ENCODE measurements around the gene MED13L.

Gene MED13L

GRCh38 chr12:116317139-116317538, 39.6 kb upstream of the MED13L start:
- Histone ChIP-seq H3K27ac (ENCODE audit: low read depth, low read length) (no peak overlapping the region), H3K4me3 (ENCODE audit: low read length) (no peak overlapping the region), H3K27me3 (ENCODE audit: control insufficient read depth, insufficient read depth, low read length) (no peaks in the 10 kb centered on the region), H3K4me1 (ENCODE audit: control insufficient read depth, insufficient read depth, low read length) (peaks cover 25% of the 10 kb centered on the region), H3K9ac (ENCODE audit: low read length) (no peak overlapping the region), H3K36me3 (ENCODE audit: control insufficient read depth, insufficient read depth, low read length) (no peaks in the 10 kb centered on the region)

GRCh38 chr12:116314477-116314876, 37.0 kb upstream of the MED13L start:
- Histone ChIP-seq H3K36me3 (ENCODE audit: control insufficient read depth, insufficient read depth, low read length) (no peaks in the 10 kb centered on the region), H3K9ac (ENCODE audit: low read length) (no peak overlapping the region), H3K27ac (ENCODE audit: low read depth, low read length) (no peak overlapping the region), H3K4me3 (ENCODE audit: low read length) (no peak overlapping the region), H3K27me3 (ENCODE audit: control insufficient read depth, insufficient read depth, low read length) (no peaks in the 10 kb centered on the region), H3K4me1 (ENCODE audit: control insufficient read depth, insufficient read depth, low read length) (peaks cover 14% of the 10 kb centered on the region)

GRCh38 chr12:116313194-116313927, 35.9 kb upstream of the MED13L start:
- Histone ChIP-seq H3K4me3 (ENCODE audit: low read length) (no peak overlapping the region), H3K9ac (ENCODE audit: low read length) (no peak overlapping the region), H3K27me3 (ENCODE audit: control insufficient read depth, insufficient read depth, low read length) (no peaks in the 10 kb centered on the region), H3K27ac (ENCODE audit: low read depth, low read length) (no peak overlapping the region), H3K4me1 (ENCODE audit: control insufficient read depth, insufficient read depth, low read length) (peaks cover 4% of the 10 kb centered on the region), H3K36me3 (ENCODE audit: control insufficient read depth, insufficient read depth, low read length) (no peaks in the 10 kb centered on the region)

GRCh38 chr12:116310082-116310481, 32.6 kb upstream of the MED13L start:
- H3K4me1 ChIP-seq (ENCODE audit: control insufficient read depth, insufficient read depth, low read length), result no peaks in the 10 kb centered on the region
- no peaks in the 10 kb centered on the region for H3K27me3 ChIP-seq (ENCODE audit: control insufficient read depth, insufficient read depth, low read length)
- H3K9ac ChIP-seq (ENCODE audit: low read length), result no peak overlapping the region
- no peaks in the 10 kb centered on the region for H3K36me3 ChIP-seq (ENCODE audit: control insufficient read depth, insufficient read depth, low read length)
- no peak overlapping the region for H3K4me3 ChIP-seq (ENCODE audit: low read length)
- H3K27ac ChIP-seq (ENCODE audit: low read depth, low read length), result no peak overlapping the region

- Histone ChIP-seq H3K36me3 (ENCODE audit: control insufficient read depth, insufficient read depth, low read length) (no peaks in the 10 kb centered on the region), H3K4me3 (ENCODE audit: low read length) (no peak overlapping the region), H3K4me1 (ENCODE audit: control insufficient read depth, insufficient read depth, low read length) (no peaks in the 10 kb centered on the region), H3K27me3 (ENCODE audit: control insufficient read depth, insufficient read depth, low read length) (no peaks in the 10 kb centered on the region), H3K27ac (ENCODE audit: low read depth, low read length) (no peak overlapping the region), H3K9ac (ENCODE audit: low read length) (no peak overlapping the region)
These were observed 31.9 kb upstream of the MED13L start for GRCh38 chr12:116309343-116309742.

- Histone ChIP-seq H3K4me1 (ENCODE audit: control insufficient read depth, insufficient read depth, low read length) (no peaks in the 10 kb centered on the region), H3K4me3 (ENCODE audit: low read length) (no peak overlapping the region), H3K36me3 (ENCODE audit: control insufficient read depth, insufficient read depth, low read length) (no peaks in the 10 kb centered on the region), H3K9ac (ENCODE audit: low read length) (no peak overlapping the region), H3K27me3 (ENCODE audit: control insufficient read depth, insufficient read depth, low read length) (no peaks in the 10 kb centered on the region), H3K27ac (ENCODE audit: low read depth, low read length) (no peak overlapping the region)
These were observed 31.2 kb upstream of the MED13L start for GRCh38 chr12:116308647-116309046.

- Histone ChIP-seq H3K4me1 (ENCODE audit: control insufficient read depth, insufficient read depth, low read length) (no peaks in the 10 kb centered on the region), H3K27ac (ENCODE audit: low read depth, low read length) (no peak overlapping the region), H3K36me3 (ENCODE audit: control insufficient read depth, insufficient read depth, low read length) (no peaks in the 10 kb centered on the region), H3K4me3 (ENCODE audit: low read length) (no peak overlapping the region), H3K27me3 (ENCODE audit: control insufficient read depth, insufficient read depth, low read length) (no peaks in the 10 kb centered on the region), H3K9ac (ENCODE audit: low read length) (no peak overlapping the region)
These were observed 29.5 kb upstream of the MED13L start for GRCh38 chr12:116306968-116307367.

- Histone ChIP-seq H3K36me3 (ENCODE audit: control insufficient read depth, insufficient read depth, low read length) (no peaks in the 10 kb centered on the region), H3K27ac (ENCODE audit: low read depth, low read length) (no peak overlapping the region), H3K9ac (ENCODE audit: low read length) (no peak overlapping the region), H3K4me3 (ENCODE audit: low read length) (no peak overlapping the region), H3K27me3 (ENCODE audit: control insufficient read depth, insufficient read depth, low read length) (no peaks in the 10 kb centered on the region), H3K4me1 (ENCODE audit: control insufficient read depth, insufficient read depth, low read length) (no peaks in the 10 kb centered on the region)
These were observed 29.0 kb upstream of the MED13L start for GRCh38 chr12:116306506-116306905.

GRCh38 chr12:116304621-116305020, 27.1 kb upstream of the MED13L start:
- H3K27ac ChIP-seq (ENCODE audit: low read depth, low read length), result no peak overlapping the region
- no peaks in the 10 kb centered on the region for H3K36me3 ChIP-seq (ENCODE audit: control insufficient read depth, insufficient read depth, low read length)
- no peak overlapping the region for H3K4me3 ChIP-seq (ENCODE audit: low read length)
- no peak overlapping the region for H3K9ac ChIP-seq (ENCODE audit: low read length)
- H3K27me3 ChIP-seq (ENCODE audit: control insufficient read depth, insufficient read depth, low read length), result no peaks in the 10 kb centered on the region
- peaks cover 8% of the 10 kb centered on the region for H3K4me1 ChIP-seq (ENCODE audit: control insufficient read depth, insufficient read depth, low read length)

- Histone ChIP-seq H3K27ac (ENCODE audit: low read depth, low read length) (no peak overlapping the region), H3K9ac (ENCODE audit: low read length) (no peak overlapping the region), H3K36me3 (ENCODE audit: control insufficient read depth, insufficient read depth, low read length) (no peaks in the 10 kb centered on the region), H3K4me1 (ENCODE audit: control insufficient read depth, insufficient read depth, low read length) (peaks cover 13% of the 10 kb centered on the region), H3K27me3 (ENCODE audit: control insufficient read depth, insufficient read depth, low read length) (no peaks in the 10 kb centered on the region), H3K4me3 (ENCODE audit: low read length) (no peak overlapping the region)
These were observed 26.4 kb upstream of the MED13L start for GRCh38 chr12:116303929-116304328.

GRCh38 chr12:116303066-116303465, 25.6 kb upstream of the MED13L start:
- Histone ChIP-seq H3K27ac (ENCODE audit: low read depth, low read length) (no peak overlapping the region), H3K36me3 (ENCODE audit: control insufficient read depth, insufficient read depth, low read length) (no peaks in the 10 kb centered on the region), H3K4me3 (ENCODE audit: low read length) (no peak overlapping the region), H3K4me1 (ENCODE audit: control insufficient read depth, insufficient read depth, low read length) (peaks cover 14% of the 10 kb centered on the region), H3K9ac (ENCODE audit: low read length) (no peak overlapping the region), H3K27me3 (ENCODE audit: control insufficient read depth, insufficient read depth, low read length) (no peaks in the 10 kb centered on the region)

- no peak overlapping the region for H3K4me3 ChIP-seq (ENCODE audit: low read length)
- H3K27me3 ChIP-seq (ENCODE audit: control insufficient read depth, insufficient read depth, low read length), result no peaks in the 10 kb centered on the region
- no peak overlapping the region for H3K27ac ChIP-seq (ENCODE audit: low read depth, low read length)
- peaks cover 16% of the 10 kb centered on the region for H3K4me1 ChIP-seq (ENCODE audit: control insufficient read depth, insufficient read depth, low read length)
- no peak overlapping the region for H3K9ac ChIP-seq (ENCODE audit: low read length)
- H3K36me3 ChIP-seq (ENCODE audit: control insufficient read depth, insufficient read depth, low read length), result no peaks in the 10 kb centered on the region
These were observed 24.9 kb upstream of the MED13L start for GRCh38 chr12:116302166-116303058.
